SK-N-SH treated with all-trans-retinoic acid at 6 μM for 48 hours (cell line): Measurements from ENCODE around the gene XPR1.

Experiments
- ATAC-seq: fragments of 200-7000 bp; cut with Tn5 transposase; 3 replicates; pipeline ENCODE4 v1.9.1; 2020; ENCODE audit warnings: mild to moderate bottlenecking, moderate library complexity
- ARNTL ChIP-seq: fragments of 450-650 bp; formaldehyde crosslinking; IDR thresholded peaks from 2 replicates; pipeline ENCODE4 v1.5.0; 2020; ENCODE audit warnings: low read depth, mild to moderate bottlenecking, moderate library complexity, borderline replicate concordance
- BACH2 ChIP-seq: fragments of 250-450 bp; sonication (Bioruptor Pico); IDR thresholded peaks from 2 replicates; pipeline ENCODE4 v1.9.0; 2021; ENCODE audit warnings: mild to moderate bottlenecking, borderline replicate concordance
- CREB5 ChIP-seq: fragments of 250-450 bp; sonication (Bioruptor Pico); IDR thresholded peaks from 2 replicates; pipeline ENCODE4 v1.5.1; 2020; ENCODE audit warnings: low read depth, mild to moderate bottlenecking, moderate library complexity
- CSRNP3 ChIP-seq: fragments of 250-450 bp; sonication (Bioruptor Pico); IDR thresholded peaks from 2 replicates; pipeline ENCODE4 v1.5.1; 2021; ENCODE audit warnings: mild to moderate bottlenecking, moderate library complexity
- ESRRG ChIP-seq: fragments of 250-450 bp; sonication (Bioruptor Pico); IDR thresholded peaks from 2 replicates; pipeline ENCODE4 v1.6.1; 2021; ENCODE audit warnings: mild to moderate bottlenecking
- GLIS3 ChIP-seq: fragments of 250-450 bp; sonication (Bioruptor Pico); IDR thresholded peaks from 2 replicates; pipeline ENCODE4 v1.5.0; 2020; ENCODE audit warnings: mild to moderate bottlenecking, moderate library complexity
- ISL1 ChIP-seq: fragments of 250-450 bp; sonication (Bioruptor Pico); IDR thresholded peaks from 2 replicates; pipeline ENCODE4 v2.1.2; 2022; ENCODE audit warnings: mild to moderate bottlenecking, moderate library complexity
- OSR1 ChIP-seq: fragments of 250-450 bp; sonication (Bioruptor Pico); IDR thresholded peaks from 2 replicates; pipeline ENCODE4 v1.8.0; 2022; ENCODE audit warnings: moderate library complexity, mild to moderate bottlenecking, inconsistent platforms
- PATZ1 ChIP-seq: fragments of 250-450 bp; sonication (Bioruptor Pico); IDR thresholded peaks from 2 replicates; pipeline ENCODE4 v1.8.0; 2020; ENCODE audit warnings: mild to moderate bottlenecking, moderate library complexity, borderline replicate concordance
- POU6F1 ChIP-seq: fragments of 250-450 bp; sonication (Bioruptor Pico); IDR thresholded peaks from 2 replicates; pipeline ENCODE4 v1.8.0; 2021; ENCODE audit warnings: low read depth, mild to moderate bottlenecking, moderate library complexity, borderline replicate concordance
- PPARA ChIP-seq: fragments of 250-450 bp; sonication (Bioruptor Pico); IDR thresholded peaks from 2 replicates; pipeline ENCODE4 v1.5.0; 2020; ENCODE audit warnings: mild to moderate bottlenecking, borderline replicate concordance
- RARB ChIP-seq: fragments of 250-450 bp; sonication (Bioruptor Pico); IDR thresholded peaks from 2 replicates; pipeline ENCODE4 v1.8.0; 2021; ENCODE audit warnings: mild to moderate bottlenecking, moderate library complexity
- SNAI2 ChIP-seq: fragments of 250-450 bp; sonication (Bioruptor Pico); IDR thresholded peaks from 2 replicates; pipeline ENCODE4 v1.5.0; 2020; ENCODE audit warnings: mild to moderate bottlenecking, moderate library complexity
- TCF4 ChIP-seq: fragments of 250-450 bp; sonication (Bioruptor Pico); IDR thresholded peaks from 2 replicates; pipeline ENCODE4 v1.8.0; 2021; ENCODE audit warnings: mild to moderate bottlenecking, moderate library complexity, borderline replicate concordance
- TOX ChIP-seq: fragments of 250-450 bp; sonication (Bioruptor Pico); IDR thresholded peaks from 2 replicates; pipeline ENCODE4 v1.8.0; 2021; ENCODE audit warnings: mild to moderate bottlenecking, moderate library complexity, borderline replicate concordance
- TSHZ2 ChIP-seq: fragments of 250-450 bp; sonication (Bioruptor Pico); IDR thresholded peaks from 2 replicates; pipeline ENCODE4 v1.5.0; 2020; ENCODE audit warnings: mild to moderate bottlenecking, moderate library complexity
- ZC3H10 ChIP-seq: fragments of 250-450 bp; sonication (Bioruptor Pico); IDR thresholded peaks from 2 replicates; pipeline ENCODE4 v1.5.1; 2021; ENCODE audit warnings: mild to moderate bottlenecking, moderate library complexity
- ZFP3 ChIP-seq: fragments of 250-450 bp; sonication (Bioruptor Pico); IDR thresholded peaks from 2 replicates; pipeline ENCODE4 v1.5.0; 2020; ENCODE audit warnings: mild to moderate bottlenecking, moderate library complexity
- ZFP30 ChIP-seq: fragments of 450-650 bp; formaldehyde crosslinking; IDR thresholded peaks from 2 replicates; pipeline ENCODE4 v1.5.0; 2022; ENCODE audit warnings: mild to moderate bottlenecking, moderate library complexity
- ZNF565 ChIP-seq: fragments of 450-650 bp; formaldehyde crosslinking; conservative IDR thresholded peaks from 2 replicates; pipeline ENCODE4 v1.5.0; 2020; ENCODE audit warnings: low read depth, mild to moderate bottlenecking, moderate library complexity
- ZNF70 ChIP-seq: fragments of 450-650 bp; formaldehyde crosslinking; IDR thresholded peaks from 2 replicates; pipeline ENCODE4 v1.5.0; 2020; ENCODE audit warnings: mild to moderate bottlenecking, moderate library complexity
- ZNF8 ChIP-seq: fragments of 450-650 bp; formaldehyde crosslinking; IDR thresholded peaks from 2 replicates; pipeline ENCODE4 v1.5.0; 2020; ENCODE audit warnings: mild to moderate bottlenecking, moderate library complexity

XPR1 gene

GRCh38 chr1:180862305-180862704 is 230.5 kb downstream of the XPR1 start:
- no peak for ATAC-seq
- TF ChIP-seq ZFP30 (CRISPR knock-in tag) (no peak), ZNF70 (no peak), ISL1 (CRISPR knock-in tag) (no peak), SNAI2 (CRISPR knock-in tag) (no peak), ESRRG (CRISPR knock-in tag) (no peak), ZC3H10 (CRISPR knock-in tag) (no peak)
- TF ChIP-seq, all 23 proteins: peak for 0

GRCh38 chr1:180863158-180863775 is 231.4 kb downstream of the XPR1 start:
- TF ChIP-seq CSRNP3 (CRISPR knock-in tag) = no peak
- no peak for TF ChIP-seq ZNF8 (CRISPR knock-in tag)
- TF ChIP-seq ZNF70 = no peak
- no peak for TF ChIP-seq GLIS3 (CRISPR knock-in tag)
- no peak for TF ChIP-seq TCF4 (CRISPR knock-in tag)
- no peak for TF ChIP-seq ESRRG (CRISPR knock-in tag)
- no peak for TF ChIP-seq PATZ1 (CRISPR knock-in tag)
- TF ChIP-seq TSHZ2 = no peak
- no peak for TF ChIP-seq ARNTL (CRISPR knock-in tag)
- TF ChIP-seq, all 23 proteins: peak for 0
- ATAC-seq = peak; percentile 91

- TF ChIP-seq PPARA (CRISPR knock-in tag) (no peak), ZFP30 (CRISPR knock-in tag) (no peak), ZNF8 (CRISPR knock-in tag) (no peak), ZFP3 (CRISPR knock-in tag) (no peak), POU6F1 (CRISPR knock-in tag) (no peak), CREB5 (no peak), OSR1 (no peak), TSHZ2 (no peak), ARNTL (CRISPR knock-in tag) (no peak), ZC3H10 (CRISPR knock-in tag) (no peak), ESRRG (CRISPR knock-in tag) (no peak), TOX (CRISPR knock-in tag) (no peak), RARB (CRISPR knock-in tag) (no peak), ZNF70 (no peak), GLIS3 (CRISPR knock-in tag) (no peak), ZNF565 (no peak), BACH2 (CRISPR knock-in tag) (no peak)
- peak; percentile 91 for ATAC-seq
These were observed 250.1 kb downstream of the XPR1 start for GRCh38 chr1:180881806-180882509.
